NCI-H1930 (cell line): ENCODE measurements around the gene ZC3H15.
"Not testable (repeated sequence)": the region's sequence is repeated elsewhere in the genome, so short reads cannot be mapped to it uniquely, and the experiment has no call there.

Experiments
- DNase-seq, 2 experiments: peaks; one replicate each; lab custom pipeline; 2025; lab: John Stamatoyannopoulos, UW

Gene ZC3H15

DNA sequence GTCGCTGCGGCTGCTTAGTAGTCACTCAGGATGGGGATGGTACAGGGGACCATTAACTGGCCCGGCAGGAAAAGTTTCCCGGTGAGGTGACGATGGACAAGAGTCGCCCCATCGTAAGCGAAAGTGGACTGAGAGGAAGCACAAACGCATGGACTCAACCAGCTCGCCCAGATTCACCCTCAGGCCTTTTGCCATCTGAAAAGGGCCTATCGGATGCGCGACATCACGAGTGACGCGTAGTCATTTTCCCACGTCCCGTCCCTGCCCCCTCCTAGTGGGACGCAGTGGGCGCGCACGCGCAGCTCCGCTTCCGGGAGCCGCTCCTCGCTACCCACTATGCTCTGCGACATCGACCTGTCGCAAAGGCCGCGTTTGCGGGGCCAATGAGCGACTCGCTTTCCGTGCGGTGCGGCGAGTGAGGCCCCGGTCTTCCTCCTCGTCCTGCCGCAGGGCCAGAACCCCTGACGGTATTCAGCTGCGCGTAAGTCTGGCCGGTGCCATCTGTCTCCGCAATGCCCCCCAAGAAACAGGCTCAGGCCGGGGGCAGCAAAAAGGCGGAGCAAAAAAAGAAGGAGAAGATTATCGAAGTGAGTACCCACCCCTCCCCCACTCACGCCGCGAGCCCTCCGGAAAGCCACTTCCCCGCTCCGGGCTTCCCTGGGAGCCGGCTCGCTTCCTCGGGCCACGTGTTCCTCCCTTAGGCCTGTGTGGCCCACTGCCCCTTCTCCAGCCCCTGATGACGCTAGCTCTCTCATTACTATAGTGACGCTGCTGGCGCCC is at the start of gene ZC3H15:
ZC3H15 (plus strand) TSS at position 390 of the 780 bp plus-strand sequence; CDS start at position 513, 123 bp downstream.
- DNase-seq, result peak; percentile 93

DNA sequence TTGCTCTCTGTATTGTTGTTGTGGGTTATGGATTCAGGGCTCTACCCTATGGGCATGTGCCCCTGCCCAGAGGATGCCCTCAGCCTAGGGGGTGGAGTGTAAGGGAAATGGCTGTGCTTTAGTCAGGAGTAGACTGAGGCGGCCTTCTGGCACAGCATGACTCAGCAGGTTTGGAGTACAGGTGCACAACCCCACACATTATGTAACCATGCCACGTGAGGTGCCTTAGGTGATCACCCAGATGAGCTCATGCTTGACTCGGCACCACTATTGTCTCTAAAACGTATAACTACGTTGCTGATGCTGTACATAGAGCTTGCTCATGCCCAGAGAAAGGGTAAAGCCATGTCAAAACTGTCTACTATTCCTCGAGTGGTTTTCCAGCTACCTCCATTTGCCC is 48.3 kb upstream of the ZC3H15 start:
- no peak for DNase-seq

DNA sequence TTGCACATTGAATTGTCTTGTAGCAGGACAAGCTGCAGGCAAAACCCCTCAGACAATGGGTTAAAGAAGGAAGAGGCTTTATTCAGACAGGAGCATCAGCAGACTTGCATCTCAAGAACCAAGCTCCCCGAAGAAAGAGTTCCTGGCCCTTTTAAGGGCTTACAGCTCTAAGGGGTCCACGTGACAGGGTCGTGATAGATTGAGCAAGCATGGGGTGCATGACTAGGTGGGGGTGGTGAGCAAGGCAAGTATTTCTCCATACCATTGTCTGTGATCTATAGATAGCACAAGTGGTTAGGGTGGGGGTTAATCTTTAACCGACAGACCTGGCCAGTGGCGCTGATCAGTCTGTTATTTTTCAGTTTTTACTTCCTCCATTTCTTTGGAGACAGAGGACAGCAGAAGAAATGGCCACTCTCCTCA is 46.4 kb upstream of the ZC3H15 start:
- DNase-seq, result not testable (repeated sequence)

DNA sequence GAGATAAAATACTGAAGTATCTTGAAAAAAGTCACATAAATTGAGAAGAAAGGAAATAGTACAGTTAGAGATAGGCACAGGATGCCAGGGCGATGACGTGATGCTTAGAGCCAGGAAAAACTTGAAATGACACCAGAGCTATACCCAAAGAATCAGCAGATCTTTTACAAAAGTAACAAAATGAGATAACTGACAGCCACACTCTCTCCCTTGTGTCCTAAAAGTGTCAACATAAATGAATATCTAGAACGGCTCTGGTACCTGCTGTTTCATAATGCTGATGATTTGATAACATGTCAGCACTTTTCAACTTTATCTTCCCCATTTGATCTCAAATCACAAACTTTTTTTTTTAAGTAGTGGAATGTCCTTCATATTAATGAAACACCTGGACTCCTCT is 45.6 kb upstream of the ZC3H15 start:
- no peak for DNase-seq

DNA sequence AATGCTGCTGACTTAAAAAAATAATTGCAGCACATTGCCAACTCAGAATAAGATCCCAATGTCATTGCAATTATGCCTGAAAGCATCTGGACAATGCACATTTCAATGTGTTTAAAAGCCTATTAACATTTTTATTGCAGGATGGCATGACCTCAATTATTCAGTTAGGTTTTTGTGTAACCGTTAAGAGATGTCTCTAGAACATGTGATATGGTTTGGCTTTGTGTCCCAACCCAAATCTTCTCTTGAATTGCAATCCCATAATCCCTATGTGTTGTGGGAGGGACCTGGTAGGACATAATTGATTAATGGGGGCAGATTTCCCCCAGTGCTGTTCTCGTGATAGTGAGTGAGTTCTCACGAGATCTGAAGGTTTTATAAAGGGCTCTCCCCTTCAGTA is 43.2 kb upstream of the ZC3H15 start:
- no peak for DNase-seq

DNA sequence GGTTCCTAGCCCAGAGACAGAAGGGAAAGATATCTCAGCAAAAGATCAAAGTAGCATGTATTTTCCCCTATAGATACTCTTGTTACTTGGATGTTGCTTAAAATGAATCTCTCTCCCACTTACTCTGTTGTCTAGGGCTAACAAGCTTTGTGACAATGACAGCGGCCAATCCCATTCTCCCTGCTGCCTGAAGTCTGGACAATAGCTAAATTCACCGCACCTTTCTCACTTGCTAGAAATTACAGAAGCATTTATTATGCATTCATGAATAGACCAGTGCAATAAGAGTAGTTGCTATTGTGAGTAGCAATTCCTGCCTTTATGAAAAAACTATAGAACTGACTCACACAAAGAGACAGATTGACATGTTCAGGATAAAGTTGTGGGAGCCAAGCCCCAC is 42.2 kb upstream of the ZC3H15 start:
- no peak for DNase-seq

DNA sequence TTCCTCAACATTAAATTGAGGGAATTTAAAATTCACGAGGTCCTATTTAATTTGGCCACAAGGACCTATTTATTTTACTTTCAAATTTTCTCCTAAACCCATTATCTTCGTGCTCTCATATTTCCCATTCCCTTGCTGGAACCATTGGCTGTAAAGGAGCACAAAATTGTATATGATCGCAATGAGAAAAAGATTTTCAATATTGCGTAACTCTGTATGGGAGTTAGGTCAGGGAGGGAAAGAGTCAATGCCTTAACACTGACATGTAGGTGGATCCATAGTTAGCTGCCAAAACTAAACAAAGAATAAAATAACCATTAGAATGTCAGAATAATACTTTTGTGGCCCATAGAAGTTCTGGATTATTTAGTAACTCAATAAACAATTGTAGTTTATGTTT is 40.6 kb upstream of the ZC3H15 start:
- DNase-seq, result no peak

DNA sequence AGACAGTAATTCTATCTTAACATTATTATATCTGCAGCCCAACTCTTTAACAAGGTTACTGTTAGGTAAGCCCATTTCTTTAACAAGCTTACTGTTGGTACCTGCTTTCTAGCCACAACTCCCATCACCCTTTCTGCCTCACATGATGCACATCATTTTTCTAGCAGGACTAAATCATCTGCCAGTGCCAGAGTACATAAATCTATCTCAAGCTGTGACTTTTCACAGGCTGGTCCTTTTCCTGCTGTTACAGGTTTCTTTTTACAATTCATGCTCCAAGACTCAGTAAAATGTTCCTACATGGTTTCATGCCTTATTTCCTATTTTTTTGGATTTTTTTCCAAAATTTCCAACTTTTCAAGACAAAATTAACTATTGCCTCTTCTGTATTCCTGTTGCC is 30.4 kb upstream of the ZC3H15 start:
- no peak for DNase-seq

DNA sequence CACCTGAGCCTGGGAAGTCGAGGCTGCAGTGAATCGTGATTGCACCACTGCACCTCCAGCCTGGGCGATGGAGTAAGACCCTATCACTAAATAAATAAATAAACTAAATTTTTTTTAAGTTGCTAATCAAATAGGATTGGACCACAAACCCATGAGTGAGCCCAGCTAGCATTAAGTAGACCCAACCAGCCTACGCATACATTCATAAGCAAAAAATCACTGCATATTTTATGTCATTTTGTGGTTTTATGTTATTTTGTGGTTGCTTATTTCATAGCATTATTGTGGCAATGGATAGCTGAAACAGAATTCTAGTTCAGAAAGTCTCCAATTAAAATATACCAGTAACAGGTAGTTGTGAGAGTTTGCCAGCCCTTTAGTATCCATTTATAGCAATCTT is 29.1 kb upstream of the ZC3H15 start:
- no peak for DNase-seq

DNA sequence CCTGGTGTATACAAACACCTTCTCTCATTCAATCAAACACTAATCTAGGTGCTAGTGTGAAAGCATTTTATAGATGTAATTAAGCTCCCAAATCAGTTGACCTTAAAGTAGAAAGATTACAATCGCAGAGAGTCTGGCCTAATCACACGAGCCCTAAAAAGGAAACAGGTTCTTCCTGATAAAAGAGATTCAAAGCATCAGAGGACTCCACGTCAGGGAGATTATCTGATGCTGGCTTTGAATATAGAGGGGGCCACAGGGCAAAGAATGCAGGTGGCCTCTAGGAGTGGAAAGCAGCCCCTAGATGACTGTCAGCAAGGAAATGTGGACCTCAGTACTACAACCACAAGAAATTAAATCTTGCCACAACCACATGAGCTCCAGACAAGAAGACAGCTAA is 28.2 kb upstream of the ZC3H15 start:
- no peak for DNase-seq

DNA sequence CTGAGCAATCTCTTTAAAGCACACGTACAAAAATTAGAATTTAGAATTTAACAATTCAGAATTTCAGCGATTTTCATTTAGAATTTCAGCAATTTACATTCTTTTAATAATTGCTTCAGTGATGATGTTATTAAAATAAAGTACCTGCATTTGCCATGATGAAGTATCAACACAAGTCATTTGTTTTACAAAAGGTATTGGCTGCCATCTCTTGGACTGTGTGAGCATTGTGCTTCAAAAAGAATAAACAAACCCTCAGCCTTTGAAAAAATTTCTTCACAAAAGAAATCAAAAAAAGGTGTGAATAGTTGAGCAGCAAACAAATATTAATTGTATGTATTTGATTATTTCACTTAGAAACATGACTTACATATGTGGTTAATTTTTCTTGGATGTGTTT is 27.1 kb upstream of the ZC3H15 start:
- peak in 1 of 2 experiments; percentile 3 for DNase-seq

DNA sequence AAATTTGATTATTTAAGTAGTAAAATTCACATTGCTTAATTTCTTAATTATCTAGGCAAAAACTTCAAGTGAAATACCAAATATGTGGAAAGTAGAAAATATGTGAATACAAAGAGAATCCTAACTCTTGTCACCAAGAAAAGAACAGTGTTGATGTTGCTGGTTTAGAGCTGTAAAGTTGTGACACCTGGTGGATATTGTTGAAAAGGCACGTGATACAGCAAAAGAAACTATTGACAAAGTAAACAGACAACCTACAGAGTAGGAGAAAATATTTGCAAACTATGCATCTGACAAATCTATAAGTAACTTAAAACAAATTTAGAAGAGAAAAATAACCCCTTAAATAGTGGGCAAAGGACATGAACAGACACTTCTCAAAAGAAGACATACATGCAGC is 25.6 kb upstream of the ZC3H15 start:
- no peak for DNase-seq

DNA sequence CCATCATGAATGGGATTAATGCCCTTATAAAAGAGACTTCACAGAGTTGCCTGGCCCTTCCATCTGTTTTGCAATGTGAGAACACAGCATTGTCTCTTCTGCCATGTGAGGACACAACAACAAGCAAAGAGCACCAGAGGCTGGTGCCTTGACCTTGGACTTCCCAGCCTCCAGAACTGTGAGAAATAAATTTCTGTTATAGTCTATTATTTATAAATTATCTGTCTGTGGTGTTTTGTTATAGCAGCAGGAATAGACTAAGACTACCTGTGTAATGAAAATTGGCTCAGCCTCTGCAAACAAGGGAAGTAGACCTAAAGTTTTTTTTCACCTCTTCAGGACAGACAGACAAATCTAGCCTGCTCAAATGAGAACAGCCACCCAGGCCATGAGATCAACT is 19.3 kb upstream of the ZC3H15 start:
- DNase-seq, result no peak

DNA sequence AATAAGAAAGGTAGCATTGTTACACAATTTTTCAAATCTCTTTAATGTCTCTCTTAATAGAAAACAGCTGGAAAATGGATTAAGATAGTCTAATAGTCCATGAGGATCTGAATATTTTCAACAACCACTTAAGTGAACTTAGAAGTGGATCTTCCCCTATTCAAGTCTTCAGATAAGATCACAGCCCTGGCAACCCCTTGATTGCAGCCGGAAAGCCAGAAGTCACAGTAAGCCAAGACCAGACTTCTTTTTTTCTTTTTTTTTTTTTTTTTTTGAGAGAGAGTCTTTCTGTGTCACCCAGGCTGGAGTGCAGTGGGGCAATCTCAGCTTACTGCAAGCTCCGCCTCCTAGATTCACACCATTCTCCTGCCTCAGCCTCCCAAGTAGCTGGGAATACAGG is 18.6 kb upstream of the ZC3H15 start:
- no peak for DNase-seq

DNA sequence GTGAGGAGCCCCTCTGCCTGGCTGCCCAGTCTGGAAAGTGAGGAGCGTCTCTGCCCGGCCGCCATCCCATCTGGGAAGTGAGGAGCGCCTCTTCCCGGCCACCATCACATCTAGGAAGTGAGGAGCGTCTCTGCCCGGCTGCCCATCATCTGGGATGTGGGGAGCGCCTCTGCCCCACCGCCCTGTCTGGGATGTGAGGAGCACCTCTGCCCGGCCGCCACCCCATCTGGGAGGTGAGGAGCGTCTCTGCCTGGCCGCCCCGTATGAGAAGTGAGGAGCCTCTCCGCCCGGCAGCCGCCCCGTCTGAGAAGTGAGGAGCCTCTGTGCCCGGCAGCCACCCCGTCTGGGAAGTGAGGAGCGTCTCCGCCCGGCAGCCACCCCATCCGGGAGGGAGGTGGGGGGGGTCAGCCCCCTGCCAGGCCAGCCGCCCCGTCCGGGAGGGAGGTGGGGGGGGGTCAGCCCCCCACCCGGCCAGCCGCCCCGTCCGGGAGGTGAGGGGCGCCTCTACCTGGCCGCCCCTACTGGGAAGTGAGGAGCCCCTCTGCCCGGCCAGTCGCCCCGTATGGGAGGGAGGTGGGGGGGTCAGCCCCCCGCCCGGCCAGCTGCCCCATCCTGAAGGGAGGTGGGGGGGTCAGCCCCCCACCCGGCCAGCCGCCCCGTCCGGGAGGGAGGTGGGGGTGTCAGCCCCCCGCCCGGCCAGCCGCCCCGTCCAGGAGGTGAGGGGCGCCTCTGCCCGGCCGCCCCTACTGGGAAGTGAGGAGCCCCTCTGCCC is 13.2 kb upstream of the ZC3H15 start:
- DNase-seq, result not testable (repeated sequence)

DNA sequence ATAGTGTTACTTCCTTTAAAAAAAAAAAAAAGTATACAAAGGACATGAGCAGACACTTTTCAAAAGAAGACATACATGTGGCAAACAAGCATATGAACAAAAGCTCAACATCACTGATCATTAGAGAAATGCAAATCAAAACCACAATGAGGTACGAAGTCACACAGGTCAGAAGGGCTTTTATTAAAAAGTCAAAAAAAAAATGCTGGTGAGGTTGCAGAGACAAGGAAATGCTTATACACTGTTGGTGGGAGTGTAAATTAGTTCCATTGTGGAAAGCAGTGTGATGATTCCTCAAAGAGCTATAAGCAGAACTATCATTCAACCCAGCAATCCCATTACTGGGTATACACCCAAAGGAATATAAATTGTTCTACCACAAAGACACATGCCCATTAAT is 11.8 kb upstream of the ZC3H15 start:
- not testable (repeated sequence) for DNase-seq

DNA sequence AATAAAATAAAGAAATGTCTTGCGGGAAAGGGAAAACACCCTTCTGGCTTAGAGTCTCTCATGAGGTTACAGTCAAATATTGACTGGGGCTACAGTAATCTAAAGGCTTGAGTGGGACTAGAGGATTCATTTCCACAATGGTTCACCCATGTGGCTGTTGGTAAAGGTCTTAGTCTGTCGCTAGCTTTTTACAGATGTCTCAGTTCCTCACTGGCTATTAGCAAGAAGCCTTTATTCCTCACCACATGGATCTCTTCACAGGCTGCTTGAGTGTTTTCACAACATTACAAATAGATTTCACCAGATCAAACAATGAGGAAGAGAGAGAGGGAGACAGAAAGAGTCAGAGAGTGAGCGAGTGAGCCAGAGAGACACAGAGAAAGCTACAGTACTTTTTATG is 8.3 kb upstream of the ZC3H15 start:
- DNase-seq, result no peak

DNA sequence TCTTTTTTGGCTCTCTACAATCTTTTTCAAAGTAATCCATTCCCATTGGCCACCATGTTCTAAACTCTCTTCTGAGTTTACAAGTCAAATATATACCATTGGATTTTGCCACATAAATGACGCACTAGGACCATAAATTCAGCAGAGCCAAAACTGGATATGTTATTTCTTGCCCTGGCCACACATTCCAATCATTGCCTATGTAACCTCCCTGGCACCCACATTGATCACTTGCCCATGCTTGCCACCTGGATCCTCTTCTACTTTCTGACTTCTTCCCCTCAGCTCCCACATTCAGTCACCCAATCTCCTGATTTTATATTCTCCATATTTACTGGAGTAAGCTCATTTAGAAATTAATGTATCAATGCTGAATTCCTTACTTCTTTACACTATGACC is 5.1 kb upstream of the ZC3H15 start:
- DNase-seq, result no peak

DNA sequence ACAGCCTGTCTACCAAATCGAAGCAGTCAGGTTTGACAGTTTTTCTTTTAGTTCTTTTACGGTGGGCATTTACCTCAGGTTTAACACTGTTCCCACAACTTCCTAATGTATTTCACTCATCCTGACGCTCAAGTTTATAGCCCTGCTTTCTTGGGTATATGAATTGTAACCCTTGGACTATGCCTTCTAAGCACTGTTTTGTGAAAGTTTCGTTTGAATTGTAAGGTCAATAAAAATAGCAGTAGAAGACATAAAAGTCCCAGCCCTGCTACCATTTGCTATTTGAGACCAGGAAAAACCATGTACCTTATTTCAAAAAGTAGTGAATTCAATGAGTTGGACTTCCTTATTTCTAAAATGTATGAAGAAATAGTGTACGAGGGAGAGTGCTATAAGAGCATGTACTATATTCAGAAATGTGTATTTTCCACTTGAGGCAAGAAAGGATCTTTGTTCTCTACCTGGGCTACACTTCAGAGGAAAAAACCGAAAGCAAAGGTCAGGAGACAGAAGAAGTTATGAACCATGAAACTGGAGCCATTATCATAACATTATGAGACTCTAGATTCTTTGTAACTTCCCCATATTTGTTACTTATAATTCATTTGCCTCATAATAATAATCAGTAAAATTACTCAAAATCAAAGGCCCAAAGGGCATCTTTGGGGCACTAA is 1.9 kb upstream of the ZC3H15 start:
- no peak for DNase-seq

DNA sequence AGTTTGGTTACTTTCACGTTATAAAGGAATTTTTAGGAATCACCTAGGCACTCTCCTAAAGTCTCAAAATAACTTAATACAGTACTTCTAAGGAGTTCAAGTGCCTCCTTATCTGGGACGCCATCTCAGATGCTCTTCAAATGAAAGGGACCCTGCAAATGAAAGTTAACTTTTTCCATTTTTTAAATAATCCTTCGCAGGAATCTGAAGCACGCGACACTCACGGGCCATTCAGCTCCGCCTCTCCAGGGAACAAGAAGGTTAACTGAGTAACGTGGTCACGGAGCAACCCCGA is 537 bp upstream of the ZC3H15 start:
- DNase-seq, result no peak

DNA sequence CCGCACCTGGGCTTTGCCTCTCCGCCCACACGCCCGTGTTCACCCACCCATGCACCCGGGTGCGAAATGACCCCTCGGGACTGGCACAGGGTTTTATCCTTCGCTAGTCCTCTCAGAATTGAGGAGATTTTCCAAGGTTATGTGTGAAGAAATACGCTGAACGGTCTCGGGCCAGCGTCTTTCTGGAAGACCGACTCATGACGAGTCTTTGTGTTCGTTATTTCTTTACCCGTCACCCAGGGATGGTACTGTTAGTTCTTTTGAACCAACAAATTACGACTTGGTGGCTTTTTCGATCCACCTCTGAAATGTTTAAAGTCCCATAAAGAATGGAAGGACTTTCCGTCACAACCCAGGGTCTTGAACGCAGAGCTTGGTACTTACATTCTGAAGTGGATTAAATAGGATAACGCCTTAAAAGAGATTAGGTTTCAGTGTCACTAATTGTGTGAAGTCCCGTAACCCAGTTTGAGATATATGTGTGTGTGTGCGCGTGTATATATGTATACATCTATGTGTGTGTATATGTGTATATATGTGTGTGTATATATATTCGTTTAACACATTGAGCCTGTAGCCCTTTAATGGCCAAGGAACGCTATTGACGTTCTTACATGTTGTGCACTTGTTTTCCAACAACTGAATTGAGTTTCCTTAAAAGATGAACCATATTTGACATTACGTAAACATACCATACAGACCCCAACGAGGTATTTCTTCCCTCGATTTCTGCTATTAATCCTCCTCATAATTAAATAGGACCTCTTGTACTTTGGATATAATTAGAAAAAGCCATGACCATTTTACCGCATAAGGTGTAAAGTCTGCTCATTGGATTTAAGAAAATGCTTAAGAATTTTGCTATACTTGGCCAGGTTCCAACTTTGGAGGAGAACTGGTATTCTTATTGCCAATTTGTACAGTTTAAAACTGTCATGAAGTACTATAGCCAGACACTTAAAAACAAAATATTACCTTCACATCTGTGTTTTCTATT is 889 bp downstream of the ZC3H15 start:
- peak in 1 of 2 experiments; percentile 32 for DNase-seq

DNA sequence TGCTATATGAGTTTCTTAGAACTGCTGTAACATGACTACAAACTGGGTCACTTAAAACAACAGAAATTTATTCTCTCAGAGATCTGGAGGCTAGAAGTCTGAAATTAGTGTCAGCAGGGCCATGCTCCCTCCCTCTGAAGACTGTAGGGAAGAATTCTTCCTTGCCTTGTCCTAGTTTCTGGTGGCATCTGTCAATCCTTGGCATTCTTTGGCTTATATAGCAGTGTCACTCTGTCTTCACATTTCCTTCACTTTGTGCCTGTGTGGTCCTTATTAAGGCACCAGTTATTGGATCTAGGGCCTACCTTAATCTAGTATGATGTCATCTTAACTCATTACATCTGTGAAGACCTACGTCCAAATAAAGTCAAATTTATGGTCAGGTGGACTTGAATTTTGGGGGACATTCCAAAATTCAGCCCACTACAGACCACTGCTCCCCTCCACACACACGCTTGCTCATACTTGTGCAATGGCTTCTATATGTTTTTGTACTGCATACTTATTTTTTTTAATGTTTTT is 7.6 kb downstream of the ZC3H15 start:
- no peak for DNase-seq
